Measurements from ENCODE around the gene MEP1B.
"Not testable (repeated sequence)": the region's sequence is repeated elsewhere in the genome, so short reads cannot be mapped to it uniquely, and the experiment has no call there.

The MEP1B gene

DNA sequence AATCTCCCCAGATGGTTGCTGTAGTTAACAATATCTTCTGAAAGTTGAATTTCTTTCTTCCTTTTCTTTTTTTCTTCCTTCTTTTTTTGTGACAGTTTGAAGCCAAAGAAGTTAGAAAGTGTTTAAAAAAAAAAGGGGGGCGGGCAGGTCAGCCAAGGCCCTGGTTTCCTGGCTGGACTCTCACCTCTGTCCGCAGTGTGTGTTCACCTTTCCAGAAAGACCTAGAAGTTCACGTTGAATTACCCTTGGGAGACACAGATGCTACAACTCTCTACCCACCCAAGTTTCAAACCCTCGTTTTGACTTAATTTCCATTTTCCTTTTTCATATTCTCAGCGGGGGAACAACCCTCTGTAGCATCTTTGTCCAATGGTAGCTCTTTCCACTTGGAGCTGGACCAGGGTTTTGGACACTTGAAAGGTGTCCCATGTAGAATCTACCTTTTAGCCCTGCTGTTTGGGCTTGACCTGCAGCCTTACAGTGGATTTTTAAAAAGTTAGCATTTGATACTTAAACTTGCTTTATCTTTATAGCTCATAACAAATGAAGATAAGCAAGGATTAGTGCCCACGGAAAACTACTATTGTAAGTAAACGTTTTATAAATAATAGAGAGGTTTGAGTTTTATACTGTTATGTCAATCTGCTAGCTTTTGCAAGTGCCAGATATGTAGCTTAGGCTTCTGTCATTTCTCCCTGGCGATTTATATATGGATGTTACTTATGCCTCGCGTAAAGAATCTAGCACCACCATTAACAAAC is 20.0 kb downstream of the MEP1B start:
- DNase-seq: no peak

DNA sequence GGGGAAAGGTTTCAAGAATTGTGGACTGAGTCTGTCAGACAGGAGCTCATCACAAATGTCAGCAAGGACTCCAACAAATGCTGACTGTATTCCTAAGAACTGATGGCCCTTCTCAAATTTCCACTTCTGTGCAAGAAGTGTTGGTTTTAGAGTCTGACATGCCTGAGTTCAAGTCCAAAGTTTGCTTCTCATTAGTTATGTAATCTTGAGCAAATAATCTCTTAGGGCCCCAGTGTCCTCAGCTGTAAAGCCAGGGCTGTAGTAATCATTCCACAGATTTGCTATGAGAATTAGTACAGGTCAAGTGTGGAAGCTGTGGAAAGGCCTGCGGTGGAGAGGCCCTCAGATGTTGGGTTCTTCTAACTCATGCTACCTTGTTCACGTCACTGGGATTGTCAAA is 23.9 kb downstream of the MEP1B start:
- no peak for DNase-seq

DNA sequence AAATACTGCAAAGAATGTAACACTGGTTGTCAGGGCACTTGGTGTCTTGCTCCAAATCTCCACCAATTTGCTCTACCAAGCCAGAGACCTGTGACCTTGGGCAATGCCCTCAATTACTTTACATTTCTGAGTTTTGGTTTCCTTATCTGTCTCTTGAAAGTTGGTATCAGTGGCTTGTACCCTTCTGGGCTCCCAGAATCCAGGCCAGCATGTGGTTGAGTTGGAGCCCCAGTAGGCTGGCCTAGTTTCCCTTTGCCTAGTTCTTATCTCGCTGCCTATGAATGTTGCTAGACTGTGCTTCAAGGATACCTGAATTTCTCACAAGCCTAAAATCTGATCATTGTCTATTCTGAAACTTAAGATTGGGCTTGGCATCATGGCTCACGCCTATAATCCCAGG is 26.6 kb downstream of the MEP1B start:
- DNase-seq: no peak

DNA sequence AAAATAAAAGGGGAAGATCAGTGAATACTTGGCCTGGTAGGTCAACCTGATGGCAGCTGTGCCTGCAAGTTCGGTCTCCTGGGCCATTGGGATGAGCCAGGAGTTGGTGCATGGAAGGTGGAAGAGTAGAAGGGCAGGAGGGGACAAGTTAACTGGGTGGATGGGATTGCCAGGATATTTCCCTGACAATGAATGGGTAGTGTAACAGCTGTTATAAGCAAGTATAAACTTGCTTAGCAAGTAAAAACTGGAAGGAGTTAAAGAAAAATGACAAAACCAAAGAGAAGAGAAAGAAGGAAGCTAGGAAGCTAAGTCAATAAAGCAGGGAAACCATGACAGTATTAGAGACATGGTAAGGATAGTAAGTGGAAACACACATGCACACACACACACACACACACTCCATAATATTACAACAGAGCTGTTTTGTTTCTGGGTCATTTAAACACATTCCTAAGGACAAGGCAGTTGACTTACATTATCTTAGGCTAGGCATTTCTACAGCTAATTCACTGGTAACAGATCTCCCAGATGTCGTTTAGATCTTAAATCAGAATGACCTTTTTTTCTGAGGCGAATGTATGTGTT is 29.7 kb downstream of the MEP1B start:
- DNase-seq: no peak

DNA sequence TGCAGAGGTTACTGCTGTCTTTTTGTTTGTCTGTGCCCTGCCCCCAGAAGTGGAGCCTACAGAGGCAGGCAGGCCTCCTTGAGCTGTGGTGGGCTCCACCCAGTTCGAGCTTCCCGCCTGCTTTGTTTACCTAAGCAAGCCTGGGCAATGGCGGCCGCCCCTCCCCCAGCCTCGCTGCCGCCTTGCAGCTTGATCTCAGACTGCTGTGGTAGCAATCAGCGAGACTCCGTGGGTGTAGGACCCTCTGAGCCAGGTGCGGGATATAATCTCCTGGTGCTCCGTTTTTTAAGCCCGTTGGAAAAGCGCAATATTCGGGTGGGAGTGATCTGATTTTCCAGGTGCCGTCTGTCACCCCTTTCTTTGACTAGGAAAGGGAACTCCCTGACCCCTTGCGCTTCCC is 43.5 kb downstream of the MEP1B start:
- not testable (repeated sequence) for DNase-seq

DNA sequence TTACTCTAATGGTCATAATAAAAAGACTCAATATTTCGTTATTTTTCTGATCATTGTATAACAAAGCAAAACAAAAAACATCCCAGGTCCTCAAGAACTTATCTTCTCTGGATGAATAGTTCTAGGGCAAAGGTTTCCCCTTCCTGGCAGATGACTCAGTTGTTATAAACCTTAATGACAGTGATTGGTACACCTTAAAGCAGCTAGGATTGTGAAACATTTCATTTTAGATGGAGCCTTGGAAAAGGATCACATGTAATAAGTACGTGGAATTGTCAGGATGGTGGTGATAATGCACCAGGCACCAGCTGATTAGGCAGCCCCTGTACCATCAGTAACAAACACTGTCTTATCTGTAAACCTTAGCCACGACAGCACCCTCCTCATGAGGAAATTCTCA is 47.2 kb downstream of the MEP1B start:
- no peak for DNase-seq

DNA sequence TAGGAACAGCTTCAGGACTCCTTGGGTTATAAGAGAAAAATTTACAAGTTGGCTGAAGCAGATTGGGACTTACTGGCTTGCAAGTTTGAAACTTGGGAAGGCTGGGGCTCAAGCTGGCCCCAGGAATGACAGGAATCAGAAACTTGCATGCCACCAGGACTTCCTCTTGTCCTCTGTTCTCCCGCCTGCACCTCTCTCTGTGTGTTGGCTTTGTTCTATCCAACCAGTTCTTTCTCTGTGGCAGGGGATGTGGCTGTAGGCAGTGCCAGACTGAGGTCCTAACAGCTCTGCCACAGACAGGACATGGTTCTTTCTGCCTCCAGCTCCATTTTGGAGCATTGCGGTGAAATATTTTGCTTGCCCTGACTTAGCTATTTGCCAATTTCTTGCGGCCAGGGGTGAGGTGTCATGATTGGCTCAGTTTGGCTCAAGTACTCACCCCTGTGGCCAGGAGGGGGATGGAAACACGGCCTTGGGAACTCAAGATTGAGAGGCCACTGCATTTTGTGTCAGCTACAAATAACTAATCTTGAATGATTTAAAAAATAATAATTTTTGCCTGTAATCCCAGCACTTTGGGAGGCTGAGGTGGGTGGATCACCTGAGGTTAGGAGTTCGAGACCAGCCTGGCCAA is 48.9 kb downstream of the MEP1B start:
- no peak for DNase-seq

DNA sequence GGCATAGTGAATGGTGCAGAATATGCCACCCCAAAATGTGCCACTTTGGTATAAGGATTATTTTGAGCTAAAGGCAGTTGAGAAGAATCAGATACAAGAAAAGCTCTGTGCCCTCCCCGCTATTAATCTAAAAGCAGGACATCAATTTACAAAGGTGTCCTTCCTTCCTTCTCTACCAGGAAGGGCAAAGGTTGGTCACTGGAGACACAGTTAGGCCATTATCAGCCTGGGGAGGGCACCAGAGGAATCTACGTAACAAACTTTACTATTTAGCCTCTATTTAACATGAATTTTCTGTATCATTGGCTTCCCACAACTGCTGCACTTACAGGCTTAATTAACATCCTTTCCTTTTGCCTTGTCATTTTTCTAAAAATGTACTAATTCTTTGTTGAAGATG is 52.6 kb downstream of the MEP1B start:
- DNase-seq: no peak

DNA sequence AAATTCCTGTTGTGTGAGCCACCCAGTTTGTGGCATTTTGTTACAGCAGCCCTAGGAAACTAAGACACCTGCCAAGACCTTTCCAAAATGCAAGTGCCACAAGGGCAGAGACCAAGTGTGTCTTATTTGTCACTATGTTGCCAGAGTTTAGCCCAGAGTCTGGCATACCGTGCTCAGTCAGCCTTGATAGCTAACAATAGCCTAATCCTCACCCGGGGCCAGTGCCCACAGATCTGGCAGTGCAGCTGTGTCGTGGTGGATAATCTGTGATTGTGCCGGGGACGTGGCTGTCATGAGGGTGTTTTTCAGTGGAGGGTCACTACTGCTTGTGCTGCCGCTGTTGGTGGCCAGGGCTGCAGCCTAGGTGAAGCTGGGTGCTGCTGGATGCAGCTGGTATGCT is 53.5 kb downstream of the MEP1B start:
- DNase-seq: no peak

DNA sequence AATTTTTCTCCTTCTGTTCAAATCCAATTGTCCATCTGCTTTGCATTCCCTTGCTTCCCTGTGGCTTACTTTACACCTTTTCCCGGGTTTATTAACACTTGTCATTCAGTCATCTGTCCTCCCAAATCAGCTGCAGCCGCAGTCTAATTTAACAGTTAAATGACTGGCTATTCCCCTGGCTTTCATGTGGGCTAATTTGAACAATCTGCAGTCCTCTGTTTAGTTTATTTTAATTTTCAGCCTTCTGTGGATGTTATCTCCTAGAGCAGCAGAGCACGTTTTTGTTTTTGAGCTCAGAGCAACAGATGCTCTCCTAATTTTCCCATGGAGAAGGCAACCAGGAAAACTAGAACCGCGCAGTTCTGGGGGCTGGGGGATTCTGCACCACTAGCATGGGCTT is 55.0 kb downstream of the MEP1B start:
- no peak for DNase-seq

DNA sequence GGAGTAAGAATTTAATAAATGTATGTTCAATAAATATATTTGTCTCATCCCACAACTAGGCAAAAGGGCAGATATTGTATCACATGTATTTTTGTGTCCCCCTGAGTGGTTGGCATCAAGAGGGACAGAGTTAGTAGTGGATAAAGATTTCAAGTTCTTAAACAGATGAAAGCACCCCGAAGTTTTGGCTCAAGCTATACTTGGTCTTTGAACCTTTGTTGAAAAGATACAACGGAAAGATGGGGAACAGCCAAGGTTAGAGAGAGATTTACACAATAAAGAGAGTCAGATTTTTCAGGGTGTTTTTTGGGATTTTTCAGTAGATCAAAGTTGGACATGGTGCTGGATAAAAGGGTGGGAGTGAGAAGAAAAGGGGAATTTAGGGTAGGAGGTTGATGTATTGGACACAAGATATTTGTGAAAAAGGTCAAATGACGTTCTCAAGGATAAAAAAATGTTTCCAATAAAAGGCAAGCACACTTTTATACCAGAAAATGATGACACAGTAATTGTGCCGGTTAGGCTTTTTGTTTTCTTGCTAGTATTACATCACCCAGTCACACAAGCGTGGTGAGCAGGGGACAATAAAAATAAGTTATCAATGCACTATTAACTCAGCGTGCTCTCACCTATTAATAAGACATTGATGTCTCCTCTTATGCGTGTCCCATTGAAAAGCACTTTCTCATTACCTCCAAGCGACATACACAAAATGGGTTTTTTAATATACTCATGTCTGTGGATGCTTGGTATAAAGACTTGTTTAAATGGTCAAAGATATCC is 59.5 kb downstream of the MEP1B start:
- DNase-seq: no peak

DNA sequence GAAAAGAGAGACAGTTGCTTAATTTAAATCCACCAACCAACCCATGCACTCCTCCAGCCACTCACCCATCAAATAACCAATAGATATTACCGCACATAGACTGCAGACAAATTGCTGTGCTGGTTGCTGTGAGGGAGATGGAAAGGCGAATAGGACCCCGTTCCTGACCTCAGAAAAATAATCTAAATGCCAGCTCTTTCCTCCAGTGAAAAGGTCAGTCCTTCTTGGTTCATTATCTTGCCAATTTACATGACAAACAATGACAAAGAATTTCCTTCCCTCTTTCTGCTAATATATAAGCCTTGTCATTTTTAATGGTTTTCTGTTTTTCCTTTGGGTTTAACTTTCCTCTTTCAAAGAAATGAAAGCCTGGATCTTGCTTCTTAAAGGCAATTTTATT is 61.6 kb downstream of the MEP1B start:
- DNase-seq: no peak

DNA sequence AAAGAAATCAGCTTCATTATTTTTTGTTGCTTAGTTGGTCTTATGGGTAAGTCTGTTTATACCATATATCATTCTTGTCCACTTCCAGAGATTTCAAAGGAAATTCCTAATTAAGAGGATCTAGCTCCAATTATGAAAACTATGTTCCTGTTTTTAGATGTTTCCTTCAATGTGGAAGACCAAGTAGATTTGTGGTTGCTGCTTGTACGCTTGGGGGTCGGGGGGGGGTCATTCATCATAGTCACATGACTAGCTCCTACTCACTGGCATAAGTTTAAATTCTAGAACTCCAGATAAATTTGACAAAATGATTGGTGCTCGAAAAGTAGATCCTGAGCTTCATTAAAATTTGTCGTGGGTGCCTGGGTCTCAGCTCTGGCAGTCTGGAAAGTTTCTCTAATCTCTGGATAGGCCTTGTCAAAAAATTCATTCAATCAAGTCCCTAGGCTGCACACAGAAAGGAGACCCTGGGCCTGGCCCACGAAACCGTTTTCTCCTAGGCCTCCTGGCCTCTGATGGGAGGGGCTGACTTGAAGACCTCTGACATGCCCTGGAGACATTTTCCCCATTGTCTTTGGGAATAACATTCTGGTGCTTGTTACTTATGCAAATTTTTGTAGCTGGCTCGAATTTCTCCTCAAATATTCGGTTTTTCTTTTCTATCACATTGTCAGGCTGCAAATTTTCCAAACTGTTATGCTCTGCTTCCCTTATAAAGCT is 62.5 kb downstream of the MEP1B start:
- no peak for DNase-seq

DNA sequence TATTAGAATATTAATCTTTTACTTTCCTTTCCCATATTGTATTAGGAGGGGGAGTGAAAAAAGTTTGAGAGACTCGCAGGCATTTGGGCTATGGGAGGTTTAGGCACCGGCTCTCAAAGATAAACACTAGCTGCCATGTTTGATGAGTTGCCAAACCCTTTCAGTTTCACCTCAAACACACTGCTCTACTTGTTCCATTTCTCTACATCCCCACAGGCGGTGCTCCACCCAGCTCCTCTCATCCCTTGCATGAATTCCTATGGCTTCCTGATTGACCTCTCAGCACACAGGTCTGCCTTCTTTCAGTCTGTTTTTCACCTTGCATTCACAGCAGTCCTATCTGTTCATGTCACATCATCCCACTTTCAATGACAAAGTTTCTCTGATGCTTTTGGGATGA is 65.7 kb downstream of the MEP1B start:
- DNase-seq: no peak

DNA sequence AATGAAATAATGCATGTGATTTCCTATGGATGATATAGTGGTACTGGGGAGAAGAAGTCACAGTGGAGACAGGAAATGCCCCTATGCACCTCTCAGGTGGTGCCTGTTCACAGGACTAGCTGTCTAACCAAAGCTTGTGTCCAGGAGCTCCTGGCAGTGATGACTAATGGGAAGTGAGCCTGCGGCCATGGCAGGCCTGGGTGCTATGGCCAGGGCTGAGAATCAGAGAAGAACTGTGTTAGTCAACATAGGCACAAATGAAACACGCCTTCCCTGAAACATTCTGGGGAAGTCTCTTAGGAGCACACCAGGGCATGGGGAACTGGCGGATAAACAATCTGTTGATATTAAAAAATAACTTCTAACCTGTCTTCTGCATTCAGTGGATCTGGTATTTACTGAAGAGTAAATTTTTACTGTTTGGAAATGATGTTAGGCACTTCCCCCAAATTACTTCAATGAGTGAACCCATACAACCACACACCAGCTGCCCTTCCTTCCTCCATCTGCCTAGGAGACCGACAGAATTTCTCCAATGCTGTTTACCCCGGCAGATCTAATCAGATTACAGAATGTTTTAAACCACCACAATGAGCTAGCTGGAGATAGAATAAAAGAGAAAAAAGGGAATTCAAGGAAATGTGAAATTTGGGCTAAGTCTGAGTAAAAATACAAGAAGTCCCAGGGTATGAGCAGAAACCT is 67.4 kb downstream of the MEP1B start:
- no peak for DNase-seq

DNA sequence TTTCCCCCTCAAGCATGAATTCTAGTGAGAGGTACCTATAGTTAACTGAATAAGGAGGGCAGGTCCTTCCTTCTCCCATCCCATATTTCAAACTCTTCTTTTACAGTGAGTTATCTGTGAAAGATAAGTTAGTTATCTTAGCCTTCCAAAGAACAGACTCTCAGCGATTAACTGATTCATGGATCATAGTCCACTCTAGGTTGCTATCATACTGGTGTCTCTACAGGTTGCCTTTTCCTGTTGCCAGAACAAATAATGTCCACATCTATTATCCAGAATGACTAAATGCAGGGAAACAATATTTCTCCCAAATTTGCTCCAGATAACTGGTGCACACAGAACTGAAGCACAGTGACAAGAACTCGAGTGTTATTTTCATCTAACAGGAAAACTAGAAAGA is 68.3 kb downstream of the MEP1B start:
- no peak for DNase-seq

DNA sequence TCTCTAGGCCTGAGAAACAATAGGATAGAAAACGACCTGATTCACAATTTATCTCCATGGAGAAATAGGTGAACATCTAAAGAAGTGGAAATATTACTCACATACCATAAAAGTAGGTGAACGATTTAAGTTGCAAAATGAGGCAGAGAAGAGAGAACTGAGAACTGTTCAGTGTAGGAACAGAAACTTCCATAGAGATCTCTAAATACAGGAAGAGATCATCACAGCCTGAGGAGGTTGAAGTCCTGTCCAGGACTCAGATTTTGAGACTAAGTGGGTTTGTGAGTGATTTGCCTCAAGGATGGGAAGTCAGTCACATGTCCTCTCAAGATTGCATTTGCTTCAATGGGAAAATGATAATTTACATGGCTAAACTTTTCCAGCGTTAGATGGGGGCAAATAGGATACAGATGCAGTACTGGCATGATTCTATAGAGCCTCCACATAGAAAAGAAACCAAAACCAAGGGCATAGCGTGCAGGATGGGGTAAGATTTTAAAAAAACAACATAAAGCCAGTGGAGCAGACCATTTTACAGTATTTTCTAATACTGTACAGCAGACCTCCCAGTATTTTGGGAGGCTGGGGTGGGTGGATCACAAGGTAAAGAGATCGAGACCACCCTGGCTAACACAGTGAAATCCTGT is 68.8 kb downstream of the MEP1B start:
- no peak for DNase-seq

DNA sequence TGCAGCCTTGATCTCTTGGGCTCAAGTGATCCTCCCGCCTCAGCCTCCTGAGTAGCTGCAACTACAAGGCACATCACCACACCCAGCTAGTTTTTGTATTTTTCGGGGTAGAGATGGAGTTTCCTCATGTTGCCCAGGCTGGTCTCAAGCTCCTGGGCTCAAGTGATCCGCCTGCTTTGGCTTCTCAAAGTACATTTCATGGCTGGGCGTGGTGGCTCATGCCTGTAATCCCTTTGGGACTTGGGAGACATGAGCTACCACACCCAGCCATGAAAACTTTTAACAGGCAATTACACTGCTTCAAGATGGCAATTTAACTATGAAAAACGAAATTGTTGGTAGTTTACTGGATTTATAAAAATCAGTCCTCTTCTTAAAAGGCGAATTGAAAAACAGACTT is 69.7 kb downstream of the MEP1B start:
- no peak for DNase-seq

DNA sequence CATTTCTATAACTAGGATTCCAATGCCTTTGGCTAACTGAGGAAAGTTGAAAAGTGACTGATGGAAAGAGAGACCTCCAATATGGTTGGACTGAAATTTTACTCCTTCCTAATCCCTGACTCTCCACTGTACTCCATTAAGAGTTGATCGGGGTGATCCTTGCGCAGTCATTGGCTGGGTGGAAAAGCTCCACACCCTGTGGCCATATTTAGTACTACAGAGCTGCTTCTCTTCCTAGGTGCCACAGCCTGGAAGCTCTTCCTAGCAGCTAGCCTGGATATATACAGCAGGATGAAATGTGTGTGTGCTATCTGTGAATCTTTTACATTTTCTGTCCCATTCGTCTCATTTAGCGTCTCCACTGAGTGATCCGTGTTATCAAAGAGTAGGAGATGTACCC is 71.2 kb downstream of the MEP1B start:
- DNase-seq: no peak

DNA sequence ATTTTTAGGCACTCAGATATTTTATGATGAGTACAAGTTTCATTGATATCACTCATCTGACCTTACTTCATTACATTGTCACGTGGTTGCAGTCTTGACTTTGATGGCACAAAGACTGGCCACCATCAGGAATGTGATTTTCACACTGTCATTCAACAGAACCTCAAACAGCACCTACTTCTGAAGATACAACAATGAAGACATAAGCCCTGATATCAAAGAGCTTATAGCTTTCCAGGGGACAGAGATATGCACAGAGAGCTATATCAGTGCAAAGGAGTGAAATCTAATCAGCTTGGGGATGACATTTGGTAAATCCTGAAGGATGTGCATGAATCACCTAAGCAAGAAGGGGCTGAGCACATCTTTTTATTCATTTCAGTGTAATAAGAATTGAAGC is 72.3 kb downstream of the MEP1B start:
- no peak for DNase-seq

DNA sequence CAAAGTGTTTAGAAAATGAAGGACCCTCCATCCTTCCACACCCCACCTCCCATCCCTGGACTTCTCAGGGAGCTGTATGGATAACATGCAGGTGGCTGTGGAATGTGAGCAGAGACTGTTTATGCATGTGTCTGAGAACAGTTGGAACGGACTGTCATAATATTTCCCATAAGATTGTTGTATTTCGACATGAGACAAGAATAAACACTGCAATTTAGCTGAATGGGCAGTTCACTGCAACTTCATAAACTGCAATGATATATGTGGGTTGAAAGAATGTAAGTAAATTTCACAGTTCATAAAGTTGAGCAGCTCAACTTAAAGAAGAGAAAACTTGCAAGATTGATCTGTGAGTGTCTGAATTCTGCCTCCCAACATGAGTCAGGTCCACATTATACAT is 74.6 kb downstream of the MEP1B start:
- DNase-seq: no peak

DNA sequence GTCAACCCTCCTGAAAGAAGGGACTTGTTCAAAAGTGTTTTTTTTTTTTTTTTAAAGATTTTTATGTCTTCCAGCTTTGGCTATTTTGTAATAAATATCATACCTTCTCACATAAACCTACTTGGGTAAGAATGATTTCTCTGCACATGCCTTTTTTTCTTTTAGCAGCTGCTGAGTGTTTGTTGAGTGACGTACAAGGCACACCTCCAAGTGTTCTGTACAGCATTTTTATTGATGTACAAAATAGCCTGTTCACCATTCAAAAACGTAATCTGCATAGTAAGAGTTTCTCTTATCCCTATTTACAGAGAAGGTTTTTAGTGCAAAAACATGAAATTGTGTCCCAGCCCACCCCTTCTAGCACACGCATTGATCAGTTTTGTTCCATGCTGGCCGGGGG is 77.6 kb downstream of the MEP1B start:
- no peak for DNase-seq
